Stimulated activated naive CD8-positive, alpha-beta T cell treated with anti-CD3 and anti-CD28 coated beads, Interleukin-15, amount 100 ng/mL, for 72 hours (primary cell): ENCODE measurements around the gene BATF3.
A peak's percentile ranks its signal among the peaks of the same experiment; 100 is the strongest.
"Not testable (repeated sequence)": the region's sequence is repeated elsewhere in the genome, so short reads cannot be mapped to it uniquely, and the experiment has no call there.

ENCODE experiments used
- ATAC-seq: fragments of 150-1000 bp; cut with Tn5 transposase; 2 replicates; pipeline ENCODE4 v1.10.0; 2021; ENCODE audit warnings: mild to moderate bottlenecking, moderate library complexity
- DNase-seq, 2 donors: peaks; one replicate each; pipeline ENCODE4 v3.0.0; 2021 to 2022
- H3K27ac Mint-ChIP-seq, 2 donors: one replicate each; pipeline ENCODE4 v1.8.0; 2022; ENCODE audit warnings: mild to moderate bottlenecking in 2 of 2, mixed read lengths in 2 of 2, moderate library complexity in 2 of 2
- H3K27me3 Mint-ChIP-seq: one replicate; pipeline ENCODE4 v1.8.0; 2022; ENCODE audit warnings: mixed read lengths
- H3K4me1 Mint-ChIP-seq: one replicate; pipeline ENCODE4 v1.8.0; 2022; ENCODE audit warnings: mild to moderate bottlenecking, mixed read lengths
- H3K4me3 Mint-ChIP-seq, 2 donors: one replicate each; pipeline ENCODE4 v1.8.0; 2022; ENCODE audit warnings: mild to moderate bottlenecking in 2 of 2, mixed read lengths in 2 of 2, moderate library complexity in 1 of 2
- H3K9me3 Mint-ChIP-seq, 2 donors: one replicate each; pipeline ENCODE4 v1.8.0; 2022; ENCODE audit warnings: mixed read lengths in 2 of 2

The BATF3 gene

GRCh38 chr1:212699625-212700222 is at the start of gene BATF3:
BATF3 (minus strand) TSS chr1:212699840; CDS start chr1:212699762, 78 bp downstream.
- H3K9me3 Mint-ChIP-seq: no peaks in the 10 kb centered on the region
- peaks cover 78% of the 10 kb centered on the region for H3K4me1 Mint-ChIP-seq
- H3K4me3 Mint-ChIP-seq: peak within 1 kb of the TSS; percentile 92 to 98

GRCh38 chr1:212746546-212746945 is 46.9 kb upstream of the BATF3 start:
- no peak for ATAC-seq
- no peak overlapping the region for H3K27ac Mint-ChIP-seq
- H3K4me1 Mint-ChIP-seq: peaks cover 47% of the 10 kb centered on the region
- no peaks in the 10 kb centered on the region for H3K27me3 Mint-ChIP-seq
- DNase-seq: no peak
- H3K9me3 Mint-ChIP-seq: peaks cover 0 to 4% of the 10 kb centered on the region in 2 donors
- H3K4me3 Mint-ChIP-seq: no peak overlapping the region

More at GRCh38 chr1:212699625-212700222, at the start of gene BATF3:
- peak within 1 kb of the TSS; percentile 97 for H3K27ac Mint-ChIP-seq
- ATAC-seq (peak; percentile 50), DNase-seq (peak in 1 of 2 donors; percentile 76)
- H3K27me3 Mint-ChIP-seq: peaks cover 10% of the 10 kb centered on the region

- Mint-ChIP-seq H3K4me3 (no peak overlapping the region), H3K27ac (no peak overlapping the region), H3K4me1 (peaks cover 49% of the 10 kb centered on the region), H3K9me3 (peaks cover 0 to 8% of the 10 kb centered on the region in 2 donors), H3K27me3 (no peaks in the 10 kb centered on the region)
- DNase-seq (no peak), ATAC-seq (no peak)
Measured at GRCh38 chr1:212745303-212745702, 45.7 kb upstream of the BATF3 start.

GRCh38 chr1:212743901-212744475 is 44.3 kb upstream of the BATF3 start:
- Mint-ChIP-seq H3K4me3 (peak overlapping the region in 1 of 2 donors; percentile 21), H3K9me3 (peaks cover 0 to 8% of the 10 kb centered on the region in 2 donors), H3K4me1 (peaks cover 47% of the 10 kb centered on the region), H3K27ac (no peak overlapping the region), H3K27me3 (no peaks in the 10 kb centered on the region)
- no peak for DNase-seq
- ATAC-seq: no peak

GRCh38 chr1:212738330-212738729 is 38.7 kb upstream of the BATF3 start:
- peak overlapping the region; percentile 93 to 100 for H3K27ac Mint-ChIP-seq
- no peaks in the 10 kb centered on the region for H3K27me3 Mint-ChIP-seq
- DNase-seq (no peak), ATAC-seq (peak; percentile 90)
- peak overlapping the region; percentile 72 to 81 for H3K4me3 Mint-ChIP-seq
- peaks cover 28% of the 10 kb centered on the region for H3K4me1 Mint-ChIP-seq
- H3K9me3 Mint-ChIP-seq: peaks cover 0 to 8% of the 10 kb centered on the region in 2 donors

- no peaks in the 10 kb centered on the region for H3K27me3 Mint-ChIP-seq
- peaks cover 28% of the 10 kb centered on the region for H3K4me1 Mint-ChIP-seq
- no peak for DNase-seq
- H3K27ac Mint-ChIP-seq: no peak overlapping the region
- ATAC-seq: no peak
- H3K9me3 Mint-ChIP-seq: peaks cover 0 to 8% of the 10 kb centered on the region in 2 donors
- no peak overlapping the region for H3K4me3 Mint-ChIP-seq
Measured at GRCh38 chr1:212737559-212737958, 37.9 kb upstream of the BATF3 start.

- no peak overlapping the region for H3K27ac Mint-ChIP-seq
- H3K27me3 Mint-ChIP-seq: no peaks in the 10 kb centered on the region
- H3K4me3 Mint-ChIP-seq: no peak overlapping the region
- peaks cover 25% of the 10 kb centered on the region for H3K4me1 Mint-ChIP-seq
- H3K9me3 Mint-ChIP-seq: no peaks in the 10 kb centered on the region
- no peak for DNase-seq
- ATAC-seq: no peak
Measured at GRCh38 chr1:212733109-212733508, 33.5 kb upstream of the BATF3 start.

GRCh38 chr1:212731630-212732029 is 32.0 kb upstream of the BATF3 start:
- DNase-seq (no peak), ATAC-seq (no peak)
- no peaks in the 10 kb centered on the region for H3K9me3 Mint-ChIP-seq
- peak overlapping the region in 1 of 2 donors; percentile 81 for H3K27ac Mint-ChIP-seq
- H3K4me1 Mint-ChIP-seq: peaks cover 34% of the 10 kb centered on the region
- no peaks in the 10 kb centered on the region for H3K27me3 Mint-ChIP-seq
- H3K4me3 Mint-ChIP-seq: no peak overlapping the region

- no peak overlapping the region for H3K4me3 Mint-ChIP-seq
Measured at GRCh38 chr1:212728606-212729005, 29.0 kb upstream of the BATF3 start.

GRCh38 chr1:212727386-212728181 is 27.9 kb upstream of the BATF3 start:
- Mint-ChIP-seq H3K4me3 (no peak overlapping the region), H3K9me3 (peaks cover 0 to 12% of the 10 kb centered on the region in 2 donors), H3K4me1 (peaks cover 44% of the 10 kb centered on the region), H3K27ac (peak overlapping the region in 1 of 2 donors; percentile 5), H3K27me3 (no peaks in the 10 kb centered on the region)
- ATAC-seq (peak; percentile 64), DNase-seq (no peak)

More at GRCh38 chr1:212728606-212729005, 29.0 kb upstream of the BATF3 start:
- no peak for ATAC-seq
- Mint-ChIP-seq H3K4me1 (peaks cover 36% of the 10 kb centered on the region), H3K27ac (peak overlapping the region in 1 of 2 donors; percentile 28), H3K9me3 (peaks cover 0 to 9% of the 10 kb centered on the region in 2 donors), H3K27me3 (no peaks in the 10 kb centered on the region)
- no peak for DNase-seq

GRCh38 chr1:212724679-212725078 is 25.0 kb upstream of the BATF3 start:
- Mint-ChIP-seq H3K9me3 (peaks cover 0 to 12% of the 10 kb centered on the region in 2 donors), H3K4me1 (peaks cover 52% of the 10 kb centered on the region), H3K27ac (peak overlapping the region in 1 of 2 donors; percentile 42)
- DNase-seq, H3K27me3 Mint-ChIP-seq, ATAC-seq, H3K4me3 Mint-ChIP-seq: not testable (repeated sequence)

GRCh38 chr1:212722270-212722957 is 22.8 kb upstream of the BATF3 start:
- H3K4me1 Mint-ChIP-seq: peaks cover 33% of the 10 kb centered on the region
- DNase-seq (no peak), ATAC-seq (peak; percentile 50)
- peak overlapping the region; percentile 55 to 83 for H3K27ac Mint-ChIP-seq
- H3K4me3 Mint-ChIP-seq: peak overlapping the region; percentile 44 to 63
- peaks cover 0 to 12% of the 10 kb centered on the region in 2 donors for H3K9me3 Mint-ChIP-seq
- H3K27me3 Mint-ChIP-seq: peaks cover 16% of the 10 kb centered on the region

- Mint-ChIP-seq H3K27me3 (peaks cover 20% of the 10 kb centered on the region), H3K27ac (peak overlapping the region in 1 of 2 donors; percentile 55), H3K4me1 (peaks cover 27% of the 10 kb centered on the region), H3K9me3 (peaks cover 0 to 12% of the 10 kb centered on the region in 2 donors), H3K4me3 (peak overlapping the region; percentile 44 to 63)
- DNase-seq: peak; percentile 33 to 67
- peak; percentile 94 for ATAC-seq
Measured at GRCh38 chr1:212721388-212722247, 22.0 kb upstream of the BATF3 start.

GRCh38 chr1:212719633-212720032 is 20.0 kb upstream of the BATF3 start:
- Mint-ChIP-seq H3K9me3 (peaks cover 0 to 7% of the 10 kb centered on the region in 2 donors), H3K4me1 (peaks cover 27% of the 10 kb centered on the region), H3K27me3 (peaks cover 20% of the 10 kb centered on the region), H3K4me3 (no peak overlapping the region), H3K27ac (no peak overlapping the region)
- ATAC-seq: no peak
- no peak for DNase-seq
